ENCODE measurements around the gene SRPK2. TPM values are rescaled to one million over a fixed set of nuclear protein-coding genes. Genes with fewer than 3 reads are reported as not detected.

Gene SRPK2
- total and polyA plus RNA-seq, 2 donors (not counting 1 experiment from before 2014, with no cell fraction given), result 15.2 to 108 TPM

DNA sequence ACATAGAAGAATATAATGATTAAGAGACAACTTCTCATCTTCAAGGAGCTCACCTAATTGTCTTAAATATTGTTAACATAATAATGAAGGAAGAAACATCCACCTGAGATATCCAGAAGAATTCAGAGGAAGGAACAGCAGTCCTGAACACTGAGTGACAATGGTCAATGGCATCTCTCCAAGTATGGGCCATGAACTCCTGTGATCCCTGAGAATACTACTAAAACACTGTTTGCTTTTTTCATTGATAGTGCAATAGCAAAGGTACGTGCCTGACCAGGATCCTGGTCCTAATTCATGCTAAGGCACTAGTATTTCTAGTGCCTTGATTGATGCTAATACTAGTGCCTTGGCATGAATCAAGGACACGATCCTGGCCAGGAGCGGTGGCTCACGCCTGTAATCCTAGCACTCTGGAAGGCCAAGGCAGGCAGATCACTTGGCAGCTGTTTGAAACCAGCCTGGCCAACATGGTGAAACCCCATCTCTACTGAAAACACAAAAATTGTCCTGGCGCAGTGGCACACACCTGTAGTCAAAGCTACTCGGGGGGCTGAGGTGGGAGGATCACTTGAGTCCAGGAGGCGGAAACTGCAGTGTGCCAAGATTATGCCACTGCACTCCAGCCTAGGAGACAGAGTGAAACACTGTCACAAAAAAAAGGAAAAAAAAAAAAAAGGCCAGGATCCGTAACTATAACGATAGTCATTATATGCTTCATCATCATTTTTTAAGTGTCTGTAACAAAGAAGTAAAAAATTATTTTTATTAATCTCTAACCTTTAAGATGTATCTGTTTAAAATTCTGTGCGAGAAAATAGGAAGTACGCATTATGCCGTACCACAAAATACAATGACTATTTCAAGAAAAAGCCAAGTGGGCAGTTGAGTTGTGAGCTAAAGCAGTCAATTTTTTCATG, 49.1 kb downstream of the SRPK2 start:
- Mint-ChIP-seq H3K27ac (peak overlapping the region; percentile 15), H3K4me1 (peaks cover 44% of the 10 kb centered on the region), H3K27me3 (no peaks in the 10 kb centered on the region), H3K9me3 (ENCODE audit: insufficient read depth) (no peaks in the 10 kb centered on the region), H3K4me3 (no peak overlapping the region)
- ATAC-seq (ENCODE audit: low read depth), result no peak
- POLR2A ChIA-PET, result interaction anchor here (0.7 to 0.9 kb wide), 4 partner anchors 15 to 407 kb away, joined by 4 to 12 read pairs (median 5); no protein-coding TSS in a partner anchor
- peak overlapping the region in 1 of 2 donors; percentile 3 for H3K27ac ChIP-seq (ENCODE audit: low read length in 2 of 2)
- no peaks in the 10 kb centered on the region for H3K9me3 ChIP-seq (ENCODE audit: control extremely low read depth in 1 of 3, control insufficient read depth in 2 of 3, insufficient read depth in 1 of 3, low read length in 2 of 3)
- H4K20me1 ChIP-seq (ENCODE audit: control insufficient read depth, insufficient read depth, low read length, poor library complexity, severe bottlenecking), result peaks cover 10% of the 10 kb centered on the region
- H3K4me2 ChIP-seq (replicated peaks; ENCODE audit: low read depth, low read length, poor library complexity, severe bottlenecking), result no peak overlapping the region
- DNase-seq, result no peak
- no peak overlapping the region for H3K9ac ChIP-seq (ENCODE audit: low read length)
- H3K36me3 ChIP-seq (replicated peaks in 1 of 2; ENCODE audit: control extremely low read depth in 1 of 2, control insufficient read depth in 1 of 2, extremely low read depth in 1 of 2, insufficient read depth in 2 of 2, low read length in 1 of 2), result no peaks in the 10 kb centered on the region
- TF ChIP-seq, protein P1, sequence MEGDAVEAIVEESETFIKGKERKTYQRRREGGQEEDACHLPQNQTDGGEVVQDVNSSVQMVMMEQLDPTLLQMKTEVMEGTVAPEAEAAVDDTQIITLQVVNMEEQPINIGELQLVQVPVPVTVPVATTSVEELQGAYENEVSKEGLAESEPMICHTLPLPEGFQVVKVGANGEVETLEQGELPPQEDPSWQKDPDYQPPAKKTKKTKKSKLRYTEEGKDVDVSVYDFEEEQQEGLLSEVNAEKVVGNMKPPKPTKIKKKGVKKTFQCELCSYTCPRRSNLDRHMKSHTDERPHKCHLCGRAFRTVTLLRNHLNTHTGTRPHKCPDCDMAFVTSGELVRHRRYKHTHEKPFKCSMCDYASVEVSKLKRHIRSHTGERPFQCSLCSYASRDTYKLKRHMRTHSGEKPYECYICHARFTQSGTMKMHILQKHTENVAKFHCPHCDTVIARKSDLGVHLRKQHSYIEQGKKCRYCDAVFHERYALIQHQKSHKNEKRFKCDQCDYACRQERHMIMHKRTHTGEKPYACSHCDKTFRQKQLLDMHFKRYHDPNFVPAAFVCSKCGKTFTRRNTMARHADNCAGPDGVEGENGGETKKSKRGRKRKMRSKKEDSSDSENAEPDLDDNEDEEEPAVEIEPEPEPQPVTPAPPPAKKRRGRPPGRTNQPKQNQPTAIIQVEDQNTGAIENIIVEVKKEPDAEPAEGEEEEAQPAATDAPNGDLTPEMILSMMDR (IDR thresholded peaks at IDR 0.05), result no peak
- no peak for TF ChIP-seq EZH2 (IDR thresholded peaks at IDR 0.05; ENCODE audit: borderline replicate concordance, insufficient read depth, low read depth, low read length, poor library complexity, severe bottlenecking)
- no peaks in the 10 kb centered on the region for H3K27me3 ChIP-seq (replicated peaks in 1 of 4; ENCODE audit: control extremely low read depth in 1 of 4, control insufficient read depth in 3 of 4, insufficient read depth in 4 of 4, low read length in 3 of 4)
- no peak overlapping the region for H3K4me3 ChIP-seq (ENCODE audit: control extremely low read depth in 1 of 5, extremely low read depth in 1 of 5, insufficient read depth in 1 of 5, low read depth in 2 of 5, low read length in 4 of 5)
- H3K4me1 ChIP-seq (ENCODE audit: control insufficient read depth in 2 of 2, insufficient read depth in 2 of 2, low read length in 2 of 2), result peaks cover 19% of the 10 kb centered on the region in 2 donors
- WGBS (ENCODE audit: insufficient coverage), result 99% methylated on average over 7 of the region's 12 CpGs
- no peak overlapping the region for H2AFZ ChIP-seq (ENCODE audit: insufficient read depth, low read depth, low read length, poor library complexity, severe bottlenecking)
- H3K79me2 ChIP-seq (ENCODE audit: control insufficient read depth, insufficient read depth, low read length), result peaks cover 89% of the 10 kb centered on the region
- CTCF ChIA-PET, result interaction anchor here (1.0 to 1.5 kb wide), 2 partner anchors 47 to 90 kb away, joined by 3 to 6 read pairs; no protein-coding TSS in a partner anchor
- intact Hi-C loops (cut with micrococcal nuclease), result loop anchor here (5.0 to 10.0 kb wide), 2 partner anchors 45 to 187 kb away; partner anchors contain the start of gene SRPK2
